Activated naive CD8-positive, alpha-beta T cell treated with anti-CD3 and anti-CD28 coated beads, Interleukin-2, amount 10 ng/mL, durations not matched to agents 7 days and 5 days (primary cell): ENCODE measurements around the gene ZFAND3. TPM values are rescaled to one million over a fixed set of nuclear protein-coding genes. Genes with fewer than 3 reads are reported as not detected.

Experiments used
- ATAC-seq: fragments of 150-1000 bp; cut with Tn5 transposase; one replicate; pipeline ENCODE4 v1.10.0; 2021; ENCODE audit warnings: low read depth, moderate library complexity
- POLR2A ChIA-PET: fragments of 350-600 bp; sonication (Branson Sonifier 250); formaldehyde crosslinking; loops from one replicate; lab custom pipeline; 2021; ENCODE audit warnings: antibody characterized with exemption; lab: Charles Lee
- DNase-seq: peaks from one replicate; pipeline ENCODE4 v3.0.0; 2021
- H3K27ac Mint-ChIP-seq: one replicate; pipeline ENCODE4 v1.8.0; 2022; ENCODE audit warnings: mild to moderate bottlenecking, mixed read lengths
- H3K27me3 Mint-ChIP-seq: one replicate; pipeline ENCODE4 v1.8.0; 2022; ENCODE audit warnings: mild to moderate bottlenecking, moderate library complexity, mixed read lengths
- H3K36me3 Mint-ChIP-seq: one replicate; pipeline ENCODE4 v1.8.0; 2021; ENCODE audit warnings: mild to moderate bottlenecking, mixed read lengths
- H3K4me1 Mint-ChIP-seq: one replicate; pipeline ENCODE4 v1.8.0; 2021; ENCODE audit warnings: mixed read lengths
- H3K4me3 Mint-ChIP-seq: one replicate; pipeline ENCODE4 v1.8.0; 2022; ENCODE audit warnings: mild to moderate bottlenecking, moderate library complexity, mixed read lengths
- H3K9me3 Mint-ChIP-seq: one replicate; pipeline ENCODE4 v1.8.0; 2021; ENCODE audit warnings: mixed read lengths
- total RNA-seq, 2 experiments: library from RNA; stranded (reverse); gene quantifications; one replicate each; pipeline ENCODE4 v1.2.3, GENCODE V29; 2021

ZFAND3 gene
- total RNA-seq, 2 experiments from 2014 or later, result 35.7 to 36.3 TPM

- Mint-ChIP-seq H3K27ac (no peak overlapping the region), H3K9me3 (no peaks in the 10 kb centered on the region), H3K4me3 (no peak overlapping the region), H3K36me3 (peaks cover 15% of the 10 kb centered on the region), H3K4me1 (no peaks in the 10 kb centered on the region), H3K27me3 (no peaks in the 10 kb centered on the region)
- no peak for ATAC-seq
- POLR2A ChIA-PET, result no interaction called here
- DNase-seq, result no peak
Observed at GRCh38 chr6:38080360-38080759, 260.8 kb downstream of the ZFAND3 start.

- DNase-seq (no peak), ATAC-seq (no peak)
- Mint-ChIP-seq H3K27ac (no peak overlapping the region), H3K4me3 (no peak overlapping the region), H3K9me3 (no peaks in the 10 kb centered on the region), H3K27me3 (no peaks in the 10 kb centered on the region), H3K36me3 (peaks cover 19% of the 10 kb centered on the region), H3K4me1 (no peaks in the 10 kb centered on the region)
- POLR2A ChIA-PET, result no interaction called here
Observed at GRCh38 chr6:38080889-38081288, 261.4 kb downstream of the ZFAND3 start.

- POLR2A ChIA-PET, result no interaction called here
- ATAC-seq (no peak), DNase-seq (no peak)
- Mint-ChIP-seq H3K36me3 (peaks cover 33% of the 10 kb centered on the region), H3K9me3 (no peaks in the 10 kb centered on the region), H3K4me3 (no peak overlapping the region), H3K4me1 (no peaks in the 10 kb centered on the region), H3K27ac (no peak overlapping the region), H3K27me3 (no peaks in the 10 kb centered on the region)
Observed at GRCh38 chr6:38085031-38085430, 265.5 kb downstream of the ZFAND3 start.

DNA sequence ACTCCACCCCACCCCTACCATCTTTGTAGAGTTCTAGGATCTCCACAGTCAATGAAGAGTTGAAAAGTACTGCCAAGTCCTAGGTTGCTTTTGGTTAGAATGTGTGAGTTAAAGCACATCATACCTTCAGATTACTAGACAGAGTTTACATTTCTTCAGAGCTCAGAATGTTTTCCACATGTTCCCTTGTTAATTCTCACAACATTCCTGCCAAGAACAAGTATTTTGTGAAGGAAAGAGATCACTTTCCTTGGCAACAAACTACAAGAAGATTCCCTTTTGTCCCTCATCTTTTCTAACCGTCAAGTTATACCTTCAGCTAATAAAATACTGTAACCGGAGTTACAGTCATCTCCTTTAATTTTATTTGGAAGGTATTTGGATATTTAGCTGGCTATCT lies 266.8 kb downstream of the ZFAND3 start:
- Mint-ChIP-seq H3K4me1 (no peaks in the 10 kb centered on the region), H3K4me3 (no peak overlapping the region), H3K36me3 (peaks cover 33% of the 10 kb centered on the region), H3K9me3 (no peaks in the 10 kb centered on the region), H3K27ac (no peak overlapping the region), H3K27me3 (no peaks in the 10 kb centered on the region)
- POLR2A ChIA-PET, result interaction anchor here (0.6 kb wide), 1 partner anchor 266 kb away, joined by 3 read pairs; no protein-coding TSS in a partner anchor
- DNase-seq (no peak), ATAC-seq (no peak)

- Mint-ChIP-seq H3K27ac (no peak overlapping the region), H3K27me3 (no peaks in the 10 kb centered on the region), H3K4me3 (no peak overlapping the region), H3K4me1 (no peaks in the 10 kb centered on the region), H3K9me3 (no peaks in the 10 kb centered on the region), H3K36me3 (peaks cover 33% of the 10 kb centered on the region)
- POLR2A ChIA-PET, result interaction anchor here (0.6 kb wide), 1 partner anchor 253 kb away, joined by 3 read pairs; no protein-coding TSS in a partner anchor
- ATAC-seq (no peak), DNase-seq (no peak)
Observed at GRCh38 chr6:38088010-38088409, 268.5 kb downstream of the ZFAND3 start.

DNA sequence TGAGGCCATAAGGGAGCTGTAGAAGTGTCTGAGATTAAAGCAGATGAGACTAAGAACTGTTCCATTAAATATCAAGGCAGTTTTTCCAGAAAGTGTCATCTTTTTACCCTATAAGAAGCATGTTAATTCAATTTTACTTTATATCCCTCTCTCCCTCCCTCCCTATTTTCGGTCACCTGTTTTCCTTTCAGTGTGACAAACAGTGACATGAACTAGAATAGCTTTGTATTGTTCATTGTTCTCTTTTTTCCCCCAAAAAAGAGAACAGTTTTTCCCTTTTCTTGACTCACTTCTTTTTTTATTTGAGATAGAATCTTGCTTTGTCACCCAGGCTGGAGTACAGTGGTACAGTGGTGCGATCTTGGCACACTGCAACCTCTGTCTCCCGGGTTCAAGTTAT lies 269.3 kb downstream of the ZFAND3 start:
- no peak for ATAC-seq
- H3K36me3 Mint-ChIP-seq, result peaks cover 29% of the 10 kb centered on the region
- no peak overlapping the region for H3K4me3 Mint-ChIP-seq
- no peak for DNase-seq
- no peaks in the 10 kb centered on the region for H3K9me3 Mint-ChIP-seq
- H3K4me1 Mint-ChIP-seq, result no peaks in the 10 kb centered on the region
- POLR2A ChIA-PET, result no interaction called here
- no peak overlapping the region for H3K27ac Mint-ChIP-seq
- no peaks in the 10 kb centered on the region for H3K27me3 Mint-ChIP-seq

GRCh38 chr6:38091613-38092012 lies 272.1 kb downstream of the ZFAND3 start:
- Mint-ChIP-seq H3K4me3 (no peak overlapping the region), H3K36me3 (peaks cover 15% of the 10 kb centered on the region), H3K4me1 (no peaks in the 10 kb centered on the region), H3K9me3 (no peaks in the 10 kb centered on the region), H3K27me3 (no peaks in the 10 kb centered on the region), H3K27ac (no peak overlapping the region)
- DNase-seq (no peak), ATAC-seq (no peak)
- POLR2A ChIA-PET, result no interaction called here

DNA sequence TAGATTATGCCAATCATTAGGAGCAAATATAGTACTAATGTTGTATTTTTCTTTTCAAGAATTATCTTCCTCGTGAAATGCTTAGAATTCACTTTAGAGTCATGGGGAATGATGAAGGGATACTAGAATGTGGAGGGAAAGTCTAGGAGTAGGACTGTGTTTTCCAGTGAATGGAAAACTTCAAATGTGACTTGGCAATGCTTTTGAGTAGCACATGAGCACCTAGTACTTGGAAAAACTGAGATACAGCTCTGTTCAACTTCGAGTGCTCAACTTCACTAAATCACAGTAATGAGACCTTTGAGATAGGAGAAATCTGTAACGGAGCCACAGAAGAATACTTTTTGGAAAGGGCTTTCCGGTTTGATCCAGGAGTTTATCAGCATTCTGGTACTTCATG lies 272.9 kb downstream of the ZFAND3 start:
- no peaks in the 10 kb centered on the region for H3K27me3 Mint-ChIP-seq
- peaks cover 7% of the 10 kb centered on the region for H3K36me3 Mint-ChIP-seq
- H3K27ac Mint-ChIP-seq, result no peak overlapping the region
- H3K4me3 Mint-ChIP-seq, result no peak overlapping the region
- H3K9me3 Mint-ChIP-seq, result no peaks in the 10 kb centered on the region
- POLR2A ChIA-PET, result no interaction called here
- DNase-seq, result no peak
- H3K4me1 Mint-ChIP-seq, result peaks cover under 1% of the 10 kb centered on the region
- ATAC-seq, result no peak

GRCh38 chr6:38092964-38093363 lies 273.4 kb downstream of the ZFAND3 start:
- Mint-ChIP-seq H3K27me3 (no peaks in the 10 kb centered on the region), H3K9me3 (no peaks in the 10 kb centered on the region), H3K36me3 (peaks cover 5% of the 10 kb centered on the region), H3K4me1 (peaks cover 2% of the 10 kb centered on the region), H3K4me3 (no peak overlapping the region), H3K27ac (no peak overlapping the region)
- ATAC-seq (no peak), DNase-seq (no peak)
- POLR2A ChIA-PET, result no interaction called here

DNA sequence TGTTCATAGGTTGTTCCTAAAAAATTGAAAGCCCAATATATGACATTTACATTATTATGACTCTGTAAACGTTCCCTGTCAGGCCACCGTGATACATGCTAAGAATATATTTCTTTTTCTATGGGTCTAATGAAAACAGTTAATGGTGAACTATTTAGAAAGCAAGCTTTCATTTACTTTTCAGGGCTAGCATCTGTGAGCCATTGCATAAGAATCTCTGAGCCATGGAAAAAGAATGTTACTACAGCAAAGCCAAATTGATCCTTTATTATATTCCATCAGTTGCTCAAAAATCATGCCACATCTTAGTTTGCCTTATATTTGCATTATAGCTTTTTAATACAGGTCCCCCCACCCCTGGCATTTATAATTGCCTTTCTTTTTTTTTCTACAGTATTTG lies 275.5 kb downstream of the ZFAND3 start:
- no peak overlapping the region for H3K4me3 Mint-ChIP-seq
- H3K4me1 Mint-ChIP-seq, result peaks cover 2% of the 10 kb centered on the region
- ATAC-seq, result no peak
- H3K27ac Mint-ChIP-seq, result no peak overlapping the region
- H3K9me3 Mint-ChIP-seq, result no peaks in the 10 kb centered on the region
- H3K36me3 Mint-ChIP-seq, result peaks cover 3% of the 10 kb centered on the region
- POLR2A ChIA-PET, result no interaction called here
- no peak for DNase-seq
- no peaks in the 10 kb centered on the region for H3K27me3 Mint-ChIP-seq

DNA sequence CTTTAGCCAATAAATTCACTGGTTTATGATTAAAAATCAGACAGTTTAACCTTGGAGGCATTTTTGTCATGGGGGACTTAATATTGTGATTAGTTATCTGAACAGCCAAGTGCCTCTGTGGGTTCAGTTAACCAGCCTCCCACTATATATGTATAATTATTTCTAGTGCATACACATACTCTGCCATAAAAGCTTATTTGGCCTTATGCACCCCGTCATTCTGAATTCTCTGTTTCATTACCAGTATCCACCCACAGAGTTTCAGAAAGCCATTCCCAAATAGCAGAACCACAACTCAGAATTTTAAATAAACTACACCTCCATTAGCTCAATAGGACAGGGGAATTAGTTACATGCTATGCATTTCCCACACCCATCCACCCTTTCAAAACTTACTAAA lies 279.7 kb downstream of the ZFAND3 start:
- H3K4me1 Mint-ChIP-seq, result peaks cover 2% of the 10 kb centered on the region
- DNase-seq (no peak), ATAC-seq (no peak)
- POLR2A ChIA-PET, result no interaction called here
- H3K27me3 Mint-ChIP-seq, result no peaks in the 10 kb centered on the region
- H3K9me3 Mint-ChIP-seq, result no peaks in the 10 kb centered on the region
- no peak overlapping the region for H3K27ac Mint-ChIP-seq
- H3K4me3 Mint-ChIP-seq, result no peak overlapping the region
- H3K36me3 Mint-ChIP-seq, result peaks cover 11% of the 10 kb centered on the region

- ATAC-seq (no peak), DNase-seq (no peak)
- H3K27ac Mint-ChIP-seq, result no peak overlapping the region
- H3K4me3 Mint-ChIP-seq, result no peak overlapping the region
- H3K27me3 Mint-ChIP-seq, result no peaks in the 10 kb centered on the region
- H3K4me1 Mint-ChIP-seq, result peaks cover 2% of the 10 kb centered on the region
- POLR2A ChIA-PET, result no interaction called here
- H3K9me3 Mint-ChIP-seq, result no peaks in the 10 kb centered on the region
- H3K36me3 Mint-ChIP-seq, result peaks cover 12% of the 10 kb centered on the region
Observed at GRCh38 chr6:38100380-38100779, 280.9 kb downstream of the ZFAND3 start.

DNA sequence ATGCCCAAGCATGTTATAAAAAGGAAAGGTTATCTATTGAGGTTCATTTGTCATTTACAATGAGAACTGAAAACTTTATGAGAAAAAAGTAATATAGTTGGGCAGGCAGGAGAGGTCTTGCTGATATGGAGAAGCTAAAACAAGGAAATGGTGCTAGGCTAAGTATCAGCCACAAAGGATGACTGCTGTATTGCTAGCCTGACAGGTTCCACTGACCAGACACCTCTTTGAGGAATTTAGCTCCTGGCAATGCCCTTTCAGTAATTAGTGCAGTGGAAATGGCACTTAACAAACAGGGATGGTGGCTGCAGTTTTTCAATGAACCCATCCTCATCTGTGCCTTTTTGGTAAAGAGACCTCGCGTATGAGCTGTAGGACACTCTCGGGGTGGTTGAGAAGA lies 284.4 kb downstream of the ZFAND3 start:
- DNase-seq, result no peak
- H3K27ac Mint-ChIP-seq, result no peak overlapping the region
- H3K9me3 Mint-ChIP-seq, result no peaks in the 10 kb centered on the region
- peaks cover 19% of the 10 kb centered on the region for H3K36me3 Mint-ChIP-seq
- POLR2A ChIA-PET, result no interaction called here
- no peak for ATAC-seq
- no peak overlapping the region for H3K4me3 Mint-ChIP-seq
- no peaks in the 10 kb centered on the region for H3K27me3 Mint-ChIP-seq
- H3K4me1 Mint-ChIP-seq, result peaks cover 2% of the 10 kb centered on the region

- Mint-ChIP-seq H3K27me3 (no peaks in the 10 kb centered on the region), H3K4me1 (peaks cover 2% of the 10 kb centered on the region), H3K9me3 (no peaks in the 10 kb centered on the region), H3K36me3 (peaks cover 20% of the 10 kb centered on the region), H3K27ac (no peak overlapping the region), H3K4me3 (no peak overlapping the region)
- no peak for DNase-seq
- no peak for ATAC-seq
- POLR2A ChIA-PET, result no interaction called here
Observed at GRCh38 chr6:38105066-38105465, 285.5 kb downstream of the ZFAND3 start.

DNA sequence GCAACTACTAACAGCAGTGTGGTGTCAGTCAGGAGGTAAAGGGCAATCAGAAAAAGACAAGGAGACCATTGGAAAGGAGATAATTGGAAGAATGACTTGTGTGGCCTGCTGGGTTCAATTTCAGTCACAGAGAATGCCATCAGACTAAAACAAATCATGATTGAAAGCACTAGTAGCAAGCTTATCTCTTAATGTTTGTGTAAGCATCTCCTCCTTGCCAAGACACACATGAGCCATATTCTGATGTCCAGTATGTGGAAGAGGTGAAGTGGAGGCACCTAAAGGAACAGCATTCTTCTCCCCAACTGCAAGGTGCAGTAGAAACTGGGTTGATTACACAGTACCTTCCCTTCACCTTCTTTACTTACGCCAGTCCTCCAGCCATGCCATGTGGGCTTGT lies 287.5 kb downstream of the ZFAND3 start:
- POLR2A ChIA-PET, result no interaction called here
- Mint-ChIP-seq H3K27me3 (no peaks in the 10 kb centered on the region), H3K36me3 (peaks cover 15% of the 10 kb centered on the region), H3K27ac (no peak overlapping the region), H3K9me3 (no peaks in the 10 kb centered on the region), H3K4me3 (no peak overlapping the region), H3K4me1 (peaks cover 7% of the 10 kb centered on the region)
- DNase-seq (no peak), ATAC-seq (no peak)
